ENCODE measurements around the gene GFI1B.

Gene GFI1B

DNA sequence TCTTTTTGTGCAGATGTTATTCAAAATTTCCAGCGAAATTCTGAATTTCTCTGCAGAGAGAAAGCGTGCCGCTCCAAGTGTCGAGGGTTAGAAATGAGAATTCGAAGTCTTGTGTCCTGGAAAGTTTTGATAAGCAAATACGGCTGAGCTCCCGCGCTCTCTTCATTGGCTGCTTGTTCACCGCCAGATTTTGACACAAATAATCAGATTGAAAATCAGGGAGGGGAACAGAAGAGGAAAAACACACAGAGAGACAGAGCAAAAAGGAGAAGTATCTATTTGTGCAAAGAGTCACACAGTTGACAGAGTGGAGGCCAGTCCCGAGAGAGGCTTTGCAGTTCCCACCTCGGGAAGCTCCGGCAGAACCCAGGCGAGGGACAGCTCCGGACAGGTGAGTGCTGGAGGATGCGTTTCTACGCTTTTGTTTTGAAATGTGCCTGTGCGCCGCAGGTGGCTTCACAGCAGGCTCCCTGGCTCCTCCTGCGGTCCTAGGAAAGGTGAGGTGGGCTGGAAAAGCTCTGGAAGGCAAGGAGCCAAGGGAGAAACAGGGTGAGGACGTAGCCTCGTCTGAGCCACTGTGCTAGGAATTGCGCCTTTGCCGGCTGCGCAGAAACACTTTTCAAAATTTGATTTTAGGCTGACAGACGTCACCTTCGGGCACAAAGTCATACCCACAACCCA, at the start of gene GFI1B:
TSS of gene GFI1B (plus strand) at position 244 of the 681 bp plus-strand sequence. CDS start 7,985 bp downstream, outside the sequence.
- DNase-seq (ENCODE audit: low read depth, low spot score): no peak

DNA sequence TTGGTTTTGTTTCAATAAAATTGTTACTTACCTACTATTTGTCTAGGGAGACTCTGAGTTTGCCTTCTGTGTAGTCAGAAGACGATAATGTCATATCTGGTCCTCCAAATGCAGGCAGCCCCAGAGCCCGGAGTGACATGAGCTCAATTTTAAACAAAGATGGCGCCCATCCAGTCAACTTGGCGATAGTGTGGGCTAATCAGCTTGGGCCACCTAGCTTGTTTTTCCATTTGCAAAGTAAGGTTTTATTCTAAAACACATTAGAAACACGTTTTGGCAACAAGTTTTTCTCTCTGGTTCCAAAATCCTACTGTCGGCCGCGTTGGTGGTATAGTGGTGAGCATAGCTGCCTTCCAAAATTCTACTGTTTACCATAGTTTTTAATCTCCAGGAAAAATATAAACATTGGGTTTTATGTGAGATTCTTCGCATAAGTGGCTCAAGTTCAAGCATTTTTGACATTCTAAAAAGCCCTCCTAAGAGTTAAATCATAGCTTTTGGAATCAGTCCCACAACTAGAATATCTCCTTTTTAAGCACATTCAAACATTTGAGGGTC, 47.2 kb upstream of the GFI1B start:
- no peak for DNase-seq (ENCODE audit: low read depth, low spot score)

DNA sequence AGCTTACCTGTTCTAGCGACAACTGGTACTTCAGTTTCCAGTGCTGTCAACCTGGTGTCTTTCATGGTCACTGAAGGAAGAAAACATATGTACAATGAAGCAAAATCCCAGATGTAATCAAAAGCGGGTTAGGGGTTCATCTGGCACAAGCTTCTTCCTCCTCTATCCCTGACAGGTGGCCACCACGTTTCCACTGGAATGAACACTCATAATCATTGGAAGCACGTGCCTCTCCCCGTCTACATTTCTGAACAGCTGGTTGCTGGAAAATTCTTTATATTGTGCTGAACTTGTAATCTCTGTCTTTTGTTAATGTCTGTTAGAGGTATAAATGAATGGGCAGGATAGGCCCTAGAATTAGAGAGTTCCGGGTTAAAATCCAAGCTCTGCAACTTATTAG, 43.5 kb upstream of the GFI1B start:
- no peak for DNase-seq (ENCODE audit: low read depth, low spot score)

DNA sequence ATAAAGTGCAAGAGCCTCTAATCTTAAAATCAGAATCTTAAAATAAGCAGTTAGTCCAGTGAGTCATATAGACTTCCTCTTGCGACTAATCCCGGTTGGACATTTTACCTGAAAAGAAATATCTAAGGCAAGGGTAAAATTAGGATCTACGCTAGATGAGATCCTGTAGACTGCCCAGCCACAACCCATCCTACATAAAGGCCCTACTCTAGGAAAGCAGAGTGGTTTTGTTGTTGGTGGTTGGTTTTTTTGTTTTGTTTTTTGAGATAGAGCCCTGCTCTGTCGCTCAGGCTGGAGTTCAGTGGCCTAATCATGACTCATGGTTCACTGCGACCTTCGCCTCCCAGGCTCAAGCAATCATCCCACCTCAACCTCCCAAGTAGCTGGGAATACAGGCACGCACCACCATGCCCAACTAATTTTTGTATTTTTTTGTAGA, 41.0 kb upstream of the GFI1B start:
- no peak for DNase-seq (ENCODE audit: low read depth, low spot score)

DNA sequence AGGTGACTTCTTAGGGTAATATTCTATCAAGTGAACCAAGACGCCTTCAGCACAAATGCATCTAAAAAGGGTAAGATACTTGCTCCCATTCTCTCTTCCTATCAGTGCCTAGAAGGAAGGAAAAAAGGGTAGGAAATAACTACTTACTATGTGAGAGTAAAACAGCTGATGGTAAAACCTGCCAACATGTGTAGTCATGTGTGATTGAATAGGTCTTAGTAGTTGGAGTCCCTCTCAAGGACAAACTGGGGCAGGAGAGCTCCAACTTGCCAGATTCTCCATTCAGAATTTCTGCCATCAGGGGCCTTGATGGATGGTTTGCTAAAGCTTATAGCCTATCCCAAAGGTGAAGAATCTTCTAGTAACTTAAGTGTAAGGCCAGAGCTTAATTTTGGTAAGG, 39.3 kb upstream of the GFI1B start:
- no peak for DNase-seq (ENCODE audit: low read depth, low spot score)

- no peak for DNase-seq (ENCODE audit: low read depth, low spot score)
These were observed 35.8 kb upstream of the GFI1B start for GRCh38 chr9:132942541-132943182.

DNA sequence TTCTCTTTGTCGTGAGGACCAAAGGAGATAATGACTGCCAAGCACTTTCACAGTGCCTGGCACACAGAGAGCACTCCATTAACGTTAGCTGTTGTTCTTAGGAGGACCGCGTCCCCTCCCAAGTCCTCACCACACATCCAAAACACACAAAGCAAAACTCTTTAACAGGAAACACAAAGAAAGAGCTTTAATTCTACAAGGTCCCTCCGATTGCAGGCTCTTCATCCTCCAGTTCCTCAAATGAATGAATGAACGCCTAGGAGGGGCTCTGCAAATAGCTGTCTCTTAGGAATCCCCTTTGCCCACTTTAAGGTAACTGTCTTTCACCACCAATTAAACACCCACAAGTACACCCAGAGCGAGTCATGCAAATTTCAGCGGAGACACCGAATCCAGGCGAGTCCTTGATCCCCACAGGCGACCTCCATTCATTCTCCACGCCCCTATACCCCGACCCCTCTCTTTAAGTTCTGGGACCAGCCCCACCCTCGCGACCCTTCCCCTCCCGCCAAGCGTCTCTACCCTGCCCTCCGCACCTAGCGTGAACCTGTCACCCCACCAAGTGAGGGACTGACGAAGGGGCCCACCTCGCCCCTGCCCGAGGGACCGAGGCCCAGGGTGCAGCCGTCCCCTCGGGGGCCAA, 34.7 kb upstream of the GFI1B start:
- no peak for DNase-seq (ENCODE audit: low read depth, low spot score)

DNA sequence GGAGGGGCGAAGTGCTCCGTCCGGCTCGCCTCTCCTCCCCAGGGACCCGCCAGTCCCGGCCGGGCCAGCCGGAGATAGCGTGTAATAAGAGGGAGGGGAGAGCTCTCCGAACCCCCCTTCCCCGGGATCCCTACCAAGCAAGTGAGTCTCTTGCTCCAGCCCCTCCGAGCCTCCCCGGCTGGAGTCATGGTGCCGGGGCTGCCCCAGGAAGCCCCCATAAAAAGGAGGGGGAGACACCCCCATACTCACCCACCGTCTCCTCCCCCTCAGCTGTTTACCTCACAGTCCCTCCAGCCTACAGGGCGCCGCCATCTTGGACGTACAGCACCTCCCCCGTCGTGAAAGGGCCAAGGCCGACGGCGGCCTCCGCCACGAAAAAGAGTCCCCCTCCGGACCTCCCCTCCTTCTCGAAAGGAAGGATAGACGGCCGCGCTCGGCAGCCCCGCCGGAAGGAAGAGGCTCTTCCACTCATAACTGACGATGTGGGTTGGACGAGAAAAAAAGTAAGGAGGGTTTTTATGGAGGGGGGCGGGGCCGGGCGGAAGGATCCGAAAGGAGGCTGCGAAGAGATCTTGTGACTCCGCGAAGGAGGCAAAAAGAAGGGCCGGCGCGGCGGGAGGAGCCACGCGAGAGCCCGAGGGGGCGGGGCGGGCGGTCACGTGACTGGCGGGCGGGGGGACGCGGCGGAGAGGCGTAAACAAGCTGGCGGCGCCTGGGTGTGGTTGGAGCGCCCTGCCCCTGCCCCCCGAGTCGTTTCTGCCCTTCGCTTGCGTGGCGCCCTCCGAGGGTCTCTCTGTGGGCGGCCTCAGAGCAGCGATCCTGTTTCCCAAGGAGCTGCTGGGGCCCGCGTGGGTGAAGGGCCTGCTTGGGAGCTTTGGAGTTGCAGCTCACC, 34.0 kb upstream of the GFI1B start, which contains the start of gene TSC1:
TSS of gene TSC1 (minus strand) at position 323 of the 892 bp plus-strand sequence. CDS start 15,744 bp downstream, outside the sequence.
- DNase-seq (ENCODE audit: low read depth, low spot score): peak; percentile 93

- DNase-seq (ENCODE audit: low read depth, low spot score): no peak
These were observed 33.0 kb upstream of the GFI1B start for GRCh38 chr9:132945186-132946130.

DNA sequence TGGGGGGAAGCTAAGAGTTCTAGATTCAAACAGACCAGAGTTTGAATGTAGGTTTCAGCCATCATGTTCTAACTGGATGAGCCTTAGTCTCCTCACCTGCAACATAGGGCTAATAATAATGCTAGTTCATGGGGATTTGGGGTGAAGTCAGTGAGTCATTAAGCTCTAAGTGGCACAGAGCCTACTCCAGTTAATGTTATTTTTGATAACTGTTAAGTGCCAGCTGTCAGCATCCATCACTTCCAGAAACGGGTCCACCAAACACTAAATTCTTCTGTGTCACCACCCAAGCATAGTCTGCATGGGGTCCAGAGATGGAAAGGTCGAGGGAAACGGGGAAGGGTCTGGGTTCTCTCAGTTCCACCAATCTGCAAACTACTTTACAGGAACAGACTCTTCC, 32.3 kb upstream of the GFI1B start:
- no peak for DNase-seq (ENCODE audit: low read depth, low spot score)

GRCh38 chr9:132946631-132947295, 31.7 kb upstream of the GFI1B start:
- no peak for DNase-seq (ENCODE audit: low read depth, low spot score)

GRCh38 chr9:132947756-132948155, 30.7 kb upstream of the GFI1B start:
- DNase-seq (ENCODE audit: low read depth, low spot score): no peak

GRCh38 chr9:132948482-132949050, 29.9 kb upstream of the GFI1B start:
- no peak for DNase-seq (ENCODE audit: low read depth, low spot score)

- no peak for DNase-seq (ENCODE audit: low read depth, low spot score)
These were observed 28.8 kb upstream of the GFI1B start for GRCh38 chr9:132949709-132950108.

- no peak for DNase-seq (ENCODE audit: low read depth, low spot score)
These were observed 23.4 kb upstream of the GFI1B start for GRCh38 chr9:132955123-132955522.

- DNase-seq (ENCODE audit: low read depth, low spot score): no peak
These were observed 22.7 kb upstream of the GFI1B start for GRCh38 chr9:132955768-132956167.

- no peak for DNase-seq (ENCODE audit: low read depth, low spot score)
These were observed 20.7 kb upstream of the GFI1B start for GRCh38 chr9:132957805-132958204.

GRCh38 chr9:132961002-132961401, 17.5 kb upstream of the GFI1B start:
- DNase-seq (ENCODE audit: low read depth, low spot score): no peak

GRCh38 chr9:132965478-132965877, 13.0 kb upstream of the GFI1B start:
- no peak for DNase-seq (ENCODE audit: low read depth, low spot score)
